Peyer's patch (tissue), 4 donors: Measurements from ENCODE around the gene STIMATE.

ENCODE experiments used
- POLR2A ChIP-seq, 2 donors: fragments of 450-650 bp; IDR thresholded peaks; one replicate each; pipeline ENCODE4 v1.5.1; 2017; ENCODE audit warnings: antibody characterized with exemption in 2 of 2, mild to moderate bottlenecking in 2 of 2, moderate library complexity in 2 of 2
- TF ChIP-seq, protein P1 (sequence below), 6 experiments: fragments of 450-650 bp in 4 of 6; fragments of 200-600 bp in 2 of 6; sonication (generic) in 1 of 6; IDR thresholded peaks; one replicate each; pipeline ENCODE4 v1.5.1; 2017 to 2019; ENCODE audit warnings: antibody characterized with exemption in 6 of 6, mild to moderate bottlenecking in 3 of 6, moderate library complexity in 1 of 6

DNA sequence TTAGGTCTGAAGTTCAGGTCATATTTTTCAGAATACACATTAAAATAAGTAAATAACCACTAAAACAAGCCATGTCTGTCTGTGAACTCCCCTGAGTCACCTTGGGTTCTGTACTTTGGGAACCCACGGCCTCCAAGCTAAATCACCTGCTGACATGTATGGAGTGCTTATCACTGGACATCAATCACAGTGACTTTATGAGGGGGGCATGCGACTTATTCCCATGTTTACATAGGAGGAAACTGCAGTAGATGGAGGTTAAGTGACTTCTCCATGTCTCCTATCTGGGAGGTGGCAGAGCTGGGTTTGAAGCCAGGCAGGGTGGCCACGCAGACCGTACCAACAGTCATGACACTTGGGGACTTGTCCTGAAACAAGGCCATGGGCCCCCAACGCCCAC is 75.0 kb downstream of the STIMATE start:
- TF ChIP-seq, protein P1, sequence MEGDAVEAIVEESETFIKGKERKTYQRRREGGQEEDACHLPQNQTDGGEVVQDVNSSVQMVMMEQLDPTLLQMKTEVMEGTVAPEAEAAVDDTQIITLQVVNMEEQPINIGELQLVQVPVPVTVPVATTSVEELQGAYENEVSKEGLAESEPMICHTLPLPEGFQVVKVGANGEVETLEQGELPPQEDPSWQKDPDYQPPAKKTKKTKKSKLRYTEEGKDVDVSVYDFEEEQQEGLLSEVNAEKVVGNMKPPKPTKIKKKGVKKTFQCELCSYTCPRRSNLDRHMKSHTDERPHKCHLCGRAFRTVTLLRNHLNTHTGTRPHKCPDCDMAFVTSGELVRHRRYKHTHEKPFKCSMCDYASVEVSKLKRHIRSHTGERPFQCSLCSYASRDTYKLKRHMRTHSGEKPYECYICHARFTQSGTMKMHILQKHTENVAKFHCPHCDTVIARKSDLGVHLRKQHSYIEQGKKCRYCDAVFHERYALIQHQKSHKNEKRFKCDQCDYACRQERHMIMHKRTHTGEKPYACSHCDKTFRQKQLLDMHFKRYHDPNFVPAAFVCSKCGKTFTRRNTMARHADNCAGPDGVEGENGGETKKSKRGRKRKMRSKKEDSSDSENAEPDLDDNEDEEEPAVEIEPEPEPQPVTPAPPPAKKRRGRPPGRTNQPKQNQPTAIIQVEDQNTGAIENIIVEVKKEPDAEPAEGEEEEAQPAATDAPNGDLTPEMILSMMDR (IDR thresholded peaks at IDR 0.05): no peak
- no peak for TF ChIP-seq POLR2A (IDR thresholded peaks at IDR 0.05)
